Measurements from ENCODE around the gene ARID3A.
A peak's percentile ranks its signal among the peaks of the same experiment; 100 is the strongest.
"Not testable (repeated sequence)": the region's sequence is repeated elsewhere in the genome, so short reads cannot be mapped to it uniquely, and the experiment has no call there.

ARID3A gene

GRCh38 chr19:925526-926322 is at the start of gene ARID3A:
Gene ARID3A, plus strand, starts transcription at chr19:926035. Its CDS starts 3,494 bp downstream, at chr19:929529.
- DNase-seq (ENCODE audit: low spot score): peak; percentile 85

DNA sequence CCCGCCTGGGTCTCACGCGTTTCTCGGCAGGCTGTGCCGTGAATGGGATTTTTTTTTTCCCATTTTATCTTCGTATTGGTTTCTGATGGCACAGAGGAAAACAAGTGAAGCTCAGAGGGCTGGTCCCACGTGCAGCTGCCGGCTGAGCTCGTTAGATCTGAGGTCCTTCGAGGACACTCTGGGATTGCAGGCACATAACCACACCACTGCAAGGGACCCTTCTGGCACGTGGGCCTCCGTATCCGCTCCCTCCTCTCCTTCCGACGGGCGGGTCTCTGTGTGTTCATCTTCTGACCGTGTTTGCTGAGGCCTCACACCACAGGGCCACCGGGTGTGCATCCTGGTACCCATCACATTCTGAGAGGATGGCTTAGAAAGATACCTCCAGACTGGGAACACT is 49.7 kb upstream of the ARID3A start:
- no peak for DNase-seq (ENCODE audit: low spot score)

GRCh38 chr19:876780-877314 is 49.0 kb upstream of the ARID3A start:
- no peak for DNase-seq (ENCODE audit: low spot score)

- DNase-seq (ENCODE audit: low spot score): not testable (repeated sequence)
Observed at GRCh38 chr19:877992-878660, 47.7 kb upstream of the ARID3A start.

DNA sequence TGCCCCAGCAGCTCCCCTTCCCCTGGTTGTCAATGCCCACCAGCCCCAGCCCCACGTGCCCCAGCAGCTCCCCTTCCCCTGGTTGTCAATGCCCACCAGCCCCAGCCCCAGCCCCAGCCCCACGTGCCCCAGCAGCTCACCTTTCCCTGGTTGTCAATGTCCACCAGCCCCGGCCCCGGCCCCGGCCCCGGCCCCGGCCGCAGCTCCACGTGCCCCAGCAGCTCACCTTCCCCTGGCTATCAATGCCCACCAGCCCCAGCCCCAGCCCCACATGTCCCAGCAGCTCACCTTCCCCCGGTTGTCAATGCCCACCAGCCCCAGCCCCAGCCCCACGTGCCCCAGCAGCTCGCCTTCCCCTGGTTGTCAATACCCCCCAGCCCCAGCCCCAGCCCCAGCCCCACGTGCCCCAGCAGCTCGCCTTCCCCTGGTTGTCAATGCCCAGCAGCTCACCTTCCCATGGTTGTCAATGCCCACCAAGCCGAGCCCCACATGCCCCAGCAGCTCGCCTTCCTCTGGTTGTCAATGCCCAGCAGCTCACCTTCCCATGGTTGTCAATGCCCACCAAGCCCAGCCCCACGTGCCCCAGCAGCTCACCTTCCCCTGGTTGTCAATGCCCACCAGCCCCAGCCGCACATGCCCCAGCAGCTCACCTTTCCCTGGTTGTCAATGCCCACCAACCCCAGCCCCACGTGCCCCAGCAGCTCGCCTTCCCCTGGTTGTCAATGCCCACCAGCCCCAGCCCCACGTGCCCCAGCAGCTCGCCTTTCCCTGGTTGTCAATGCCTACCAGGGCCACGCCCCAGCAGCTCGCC is 46.9 kb upstream of the ARID3A start:
- DNase-seq (ENCODE audit: low spot score): not testable (repeated sequence)

DNA sequence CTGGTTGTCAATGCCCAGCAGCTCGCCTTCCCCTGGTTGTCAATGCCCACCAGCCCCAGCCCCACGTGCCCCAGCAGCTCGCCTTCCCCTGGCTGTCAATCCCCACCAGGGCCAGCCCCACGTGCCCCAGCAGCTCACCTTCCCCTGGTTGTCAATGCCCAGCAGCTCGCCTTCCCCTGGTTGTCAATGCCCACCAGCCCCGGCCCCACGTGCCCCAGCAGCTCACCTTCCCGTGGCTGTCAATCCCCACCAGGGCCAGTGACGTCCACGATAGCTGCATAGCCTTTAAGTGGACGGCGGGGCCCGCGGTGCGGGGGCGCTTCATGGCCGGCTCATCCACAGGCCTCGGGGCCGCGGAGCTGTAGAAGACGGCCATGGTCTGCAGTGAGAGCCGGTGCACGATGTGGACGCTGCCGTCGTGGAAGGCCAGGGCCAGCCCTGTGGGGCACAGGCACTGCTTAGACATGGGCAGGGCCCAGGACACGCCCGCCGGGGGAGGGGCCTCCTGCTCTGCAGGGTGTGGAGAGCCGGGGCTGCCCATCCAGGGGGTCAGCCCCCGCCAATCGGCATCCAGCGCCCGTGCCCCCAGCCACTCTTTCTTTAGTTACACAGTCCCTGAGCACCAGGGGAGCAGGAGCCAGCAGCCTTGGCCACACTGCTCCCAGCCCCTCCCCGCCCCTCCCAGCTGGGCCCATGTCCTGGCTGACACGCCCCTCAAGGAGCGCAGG is 46.0 kb upstream of the ARID3A start:
- no peak for DNase-seq (ENCODE audit: low spot score)

DNA sequence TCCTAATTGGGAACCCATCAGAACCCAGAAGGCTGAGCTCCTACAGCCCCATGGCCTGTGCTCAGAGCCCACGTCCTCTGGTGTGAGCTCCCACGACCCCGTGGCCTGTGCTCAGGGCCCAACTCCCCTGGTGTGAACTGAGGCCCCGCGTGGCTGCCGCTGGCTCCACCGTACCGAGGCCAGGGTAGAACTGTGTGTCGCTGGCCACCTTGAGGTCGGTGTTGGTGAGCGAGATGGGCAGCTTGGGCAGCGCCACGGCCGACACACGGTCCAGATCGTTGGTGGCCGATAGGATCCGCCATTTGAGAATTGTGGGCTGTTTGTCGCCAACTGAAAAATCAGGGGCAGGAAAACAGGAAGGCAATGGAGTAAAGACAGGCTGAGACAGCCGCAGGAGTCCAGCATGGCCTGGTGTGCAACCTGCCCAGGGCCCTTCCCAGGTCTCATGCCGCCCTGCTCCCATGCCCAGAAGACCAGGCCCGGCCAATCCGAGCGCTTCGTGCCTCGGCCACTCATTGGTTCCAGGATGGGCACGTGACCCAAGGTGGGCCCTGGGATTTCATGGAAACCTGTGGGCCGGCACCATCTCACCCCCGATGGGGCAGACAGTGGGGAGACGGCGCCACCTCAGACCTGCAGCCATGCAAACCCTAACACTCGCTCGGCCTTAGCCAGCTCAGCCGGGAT is 44.3 kb upstream of the ARID3A start:
- DNase-seq (ENCODE audit: low spot score): no peak

DNA sequence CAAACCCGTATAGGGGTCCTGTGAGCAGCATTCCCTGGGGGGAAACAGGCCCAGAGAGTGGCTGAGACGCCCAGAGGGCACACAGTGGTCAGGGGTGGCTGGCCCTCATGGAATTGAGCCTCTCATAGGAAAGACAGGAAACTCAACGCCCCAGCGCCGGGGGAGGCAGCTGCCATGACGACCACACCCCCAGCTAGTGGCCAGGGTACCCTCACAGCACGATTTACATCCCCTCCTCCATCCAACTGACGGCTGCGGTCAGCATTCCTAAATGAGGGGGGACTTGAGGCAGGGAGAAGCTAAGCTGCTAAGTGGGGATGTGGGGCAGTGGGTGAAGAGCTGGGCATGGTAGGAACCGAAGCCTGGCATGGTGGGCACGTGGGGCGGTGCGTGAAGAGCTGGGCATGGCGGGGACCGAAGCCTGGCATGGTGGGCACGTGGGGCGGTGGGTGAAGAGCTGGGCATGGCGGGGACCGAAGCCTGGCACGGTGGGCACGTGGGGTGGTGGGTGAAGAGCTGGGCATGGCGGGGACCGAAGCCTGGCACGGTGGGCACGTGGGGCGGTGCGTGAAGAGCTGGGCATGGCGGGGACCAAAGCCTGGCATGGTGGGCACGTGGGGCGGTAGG is 42.9 kb upstream of the ARID3A start:
- no peak for DNase-seq (ENCODE audit: low spot score)

DNA sequence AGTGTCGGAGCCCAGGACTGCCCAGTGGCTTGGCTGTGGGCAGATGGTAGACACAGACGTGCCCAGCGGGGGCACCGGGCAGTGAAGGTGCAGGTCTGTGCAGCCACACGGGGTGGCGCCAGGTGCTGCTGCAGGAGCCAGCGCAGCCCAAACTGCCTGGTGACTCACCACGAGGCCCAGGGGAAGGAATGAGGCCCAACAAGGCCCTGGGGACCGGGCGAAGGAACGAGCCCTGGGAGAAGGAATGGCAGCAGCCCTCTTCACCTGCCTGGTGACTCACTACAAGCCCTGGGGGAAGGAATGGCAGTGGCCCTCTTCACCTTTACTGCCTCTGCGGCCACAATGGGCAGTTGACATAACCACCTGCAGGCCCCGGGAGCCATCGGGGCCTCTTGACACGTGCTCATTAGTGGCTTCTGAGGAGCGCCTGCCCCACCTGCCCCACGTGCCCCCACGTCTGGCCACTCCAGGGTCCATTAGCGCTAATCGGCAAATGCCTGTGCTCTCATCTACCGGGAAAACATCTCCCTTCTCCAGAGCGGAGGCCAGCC is 42.1 kb upstream of the ARID3A start:
- no peak for DNase-seq (ENCODE audit: low spot score)

DNA sequence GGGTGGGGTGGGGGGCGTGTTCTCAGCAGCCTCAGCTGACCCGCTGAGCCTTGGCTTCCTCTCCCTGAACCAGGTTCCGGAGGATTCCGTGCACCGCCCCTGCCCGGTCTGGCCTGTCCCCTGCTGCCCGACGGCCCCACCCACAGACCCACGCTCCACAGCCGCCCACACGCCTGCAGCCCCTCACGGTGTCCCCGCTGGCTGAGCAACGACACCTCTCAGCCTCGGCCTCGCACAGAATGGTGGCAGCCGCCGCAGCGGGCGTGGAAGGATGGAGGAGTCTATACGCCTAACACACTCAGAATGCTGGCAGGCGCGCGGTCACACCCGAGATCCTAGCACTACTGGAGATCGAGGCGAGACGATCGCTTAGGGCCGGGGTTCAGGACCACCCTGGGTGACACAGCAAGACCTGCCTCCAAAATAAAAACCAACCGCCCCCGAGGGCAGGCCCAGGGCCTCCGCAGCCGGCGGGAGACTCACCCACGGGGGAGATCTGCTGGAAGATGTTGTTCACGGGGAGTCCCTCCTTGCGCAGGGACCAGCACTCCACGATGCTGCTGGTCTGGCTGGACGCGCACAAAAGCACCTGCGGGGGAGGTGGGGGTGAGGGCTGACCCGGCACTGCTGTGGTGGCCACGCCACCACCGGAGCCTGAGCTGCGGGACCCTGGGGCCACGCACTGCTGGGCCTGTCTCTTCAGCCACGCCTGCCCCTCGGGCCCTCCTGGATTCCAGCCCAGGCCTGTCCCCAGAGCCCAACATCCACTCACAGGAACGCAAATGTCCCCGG is 41.2 kb upstream of the ARID3A start:
- DNase-seq (ENCODE audit: low spot score): no peak

DNA sequence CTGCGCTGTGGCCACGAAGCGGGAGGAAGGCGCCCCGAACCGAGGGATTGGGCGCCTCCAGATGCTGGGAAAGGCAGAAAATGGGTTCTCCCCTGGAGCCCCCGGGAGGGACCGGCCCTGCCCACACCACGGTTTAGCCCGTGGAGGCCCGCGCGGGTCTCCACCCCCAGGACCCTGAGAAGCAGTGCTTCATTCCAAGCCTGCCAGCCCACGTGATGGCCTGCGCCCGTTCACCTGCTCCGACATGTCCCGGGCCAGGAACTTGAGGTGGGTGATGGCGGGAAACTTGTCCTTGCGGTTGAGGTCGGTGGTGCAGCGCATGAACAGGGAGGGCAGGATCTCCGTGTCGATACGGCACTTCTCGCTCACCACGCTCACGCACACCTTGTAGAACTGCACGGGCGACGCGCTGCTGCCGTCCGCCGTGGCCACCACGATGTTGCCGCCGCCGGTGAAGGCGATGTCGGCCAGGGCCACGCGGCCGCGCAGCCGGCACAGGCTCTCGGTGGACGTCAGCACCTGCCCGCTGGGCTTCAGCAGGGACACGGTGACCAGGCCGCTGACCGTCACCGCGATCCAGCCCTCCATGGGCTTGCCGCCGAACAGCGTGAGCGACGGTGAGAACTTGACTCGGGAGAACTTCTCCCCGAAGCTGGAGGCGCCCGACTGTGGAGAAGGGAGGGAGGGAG is 40.2 kb upstream of the ARID3A start:
- no peak for DNase-seq (ENCODE audit: low spot score)

GRCh38 chr19:887072-887471 is 38.8 kb upstream of the ARID3A start:
- no peak for DNase-seq (ENCODE audit: low spot score)

GRCh38 chr19:887599-887998 is 38.2 kb upstream of the ARID3A start:
- no peak for DNase-seq (ENCODE audit: low spot score)

DNA sequence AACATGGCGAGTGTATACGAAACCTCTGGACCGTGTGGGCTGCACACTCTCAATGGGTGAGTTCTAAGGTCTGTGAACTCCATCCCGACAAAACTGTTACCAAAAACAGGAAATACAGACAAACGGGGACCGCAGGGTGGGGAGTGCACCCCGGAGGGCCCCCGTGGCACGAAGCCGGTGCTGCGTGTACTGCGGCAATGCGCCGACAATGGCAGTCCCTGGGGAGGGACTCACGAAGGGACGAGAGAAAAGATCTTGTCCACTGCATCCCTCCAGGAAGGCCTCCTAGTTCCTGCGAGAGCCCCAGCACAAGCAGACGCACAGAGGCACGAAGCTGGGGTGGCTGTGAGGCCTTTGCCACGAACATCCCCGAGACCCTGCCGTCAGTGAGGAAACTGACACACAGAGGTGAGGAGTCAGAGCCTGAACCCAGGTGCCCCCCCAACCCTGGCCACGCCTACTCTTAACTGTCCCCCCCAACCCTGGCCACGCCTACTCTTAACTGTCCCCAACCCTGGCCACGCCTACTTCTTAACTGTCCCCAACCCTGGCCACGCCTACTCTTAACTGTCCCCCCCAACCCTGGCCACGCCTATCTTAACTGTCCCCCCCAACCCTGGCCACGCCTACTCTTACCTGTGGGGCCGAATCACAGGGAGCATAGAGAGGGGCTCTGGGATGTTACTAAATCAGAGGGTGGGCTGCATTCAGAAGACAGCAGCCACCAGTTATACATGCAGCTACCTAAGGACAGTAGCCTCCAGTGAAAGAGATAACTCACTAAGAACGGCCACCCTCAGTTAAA is 37.1 kb upstream of the ARID3A start:
- DNase-seq (ENCODE audit: low spot score): no peak

GRCh38 chr19:889662-890295 is 36.1 kb upstream of the ARID3A start:
- DNase-seq (ENCODE audit: low spot score): no peak

- no peak for DNase-seq (ENCODE audit: low spot score)
Observed at GRCh38 chr19:890831-891230, 35.0 kb upstream of the ARID3A start.

DNA sequence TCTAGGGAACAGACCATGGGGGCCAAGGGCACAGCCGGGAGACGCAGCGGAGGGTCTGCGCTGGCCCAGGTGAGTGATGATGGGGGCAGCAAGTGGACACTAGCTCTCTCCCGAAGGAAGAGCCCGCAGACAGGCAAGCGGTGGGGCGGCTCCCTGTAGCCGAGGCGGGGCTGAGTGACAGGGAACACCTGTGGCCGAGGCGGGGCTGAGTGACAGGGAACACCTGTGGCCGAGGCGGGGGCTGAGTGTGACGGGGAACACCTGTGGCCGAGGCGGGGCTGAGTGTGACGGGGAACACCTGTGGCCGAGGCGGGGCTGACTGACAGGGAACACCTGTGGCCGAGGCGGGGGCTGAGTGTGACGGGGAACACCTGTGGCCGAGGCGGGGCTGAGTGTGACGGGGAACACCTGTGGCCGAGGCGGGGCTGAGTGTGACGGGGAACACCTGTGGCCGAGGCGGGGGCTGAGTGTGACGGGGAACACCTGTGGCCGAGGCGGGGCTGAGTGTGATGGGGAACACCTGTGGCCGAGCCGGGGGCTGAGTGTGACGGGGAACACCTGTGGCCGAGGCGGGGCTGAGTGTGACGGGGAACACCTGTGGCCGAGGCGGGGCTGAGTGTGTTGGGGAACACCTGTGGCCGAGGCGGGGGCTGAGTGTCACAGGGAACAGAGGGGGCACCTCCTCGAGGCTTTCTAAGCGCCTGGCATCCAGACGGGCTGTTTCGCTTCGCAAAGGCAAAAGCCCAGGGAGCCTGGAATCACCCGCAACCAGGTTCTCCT is 34.2 kb upstream of the ARID3A start:
- DNase-seq (ENCODE audit: low spot score): not testable (repeated sequence)
